Measurements from ENCODE around the gene CYP4F3. TPM values are rescaled to one million over a fixed set of nuclear protein-coding genes. Genes with fewer than 3 reads are reported as not detected.
"Not testable (repeated sequence)": the region's sequence is repeated elsewhere in the genome, so short reads cannot be mapped to it uniquely, and the experiment has no call there.

The CYP4F3 gene
- polyA plus RNA-seq, 3 donors: 0.56 to 1.2 (median 0.92) TPM

GRCh38 chr19:15593766-15594165 is 46.9 kb upstream of the CYP4F3 start:
- H2AFZ ChIP-seq (ENCODE audit: insufficient read depth, low read depth, low read length, poor library complexity, severe bottlenecking); intact Hi-C loops (cut with micrococcal nuclease); H3K4me3 Mint-ChIP-seq; H3K27me3 Mint-ChIP-seq (ENCODE audit: low read depth in 3 of 3); H3K4me2 ChIP-seq (replicated peaks; ENCODE audit: extremely low read depth, low read length, poor library complexity, severe bottlenecking); H3K36me3 Mint-ChIP-seq; DNase-seq; H4K20me1 ChIP-seq (ENCODE audit: insufficient read depth, low read length); H3K9me3 ChIP-seq (replicated peaks in 1 of 2; ENCODE audit: control insufficient read depth in 1 of 2, insufficient read depth in 1 of 2, low read length in 2 of 2); H3K27me3 ChIP-seq (ENCODE audit: control insufficient read depth in 2 of 2, insufficient read depth in 2 of 2, low read length in 2 of 2); H3K36me3 ChIP-seq (replicated peaks in 1 of 2; ENCODE audit: control insufficient read depth in 1 of 2, insufficient read depth in 2 of 2, low read length in 2 of 2); H3K27ac ChIP-seq (ENCODE audit: low read depth in 1 of 2, low read length in 2 of 2); H3K4me3 ChIP-seq (replicated peaks in 1 of 3; ENCODE audit: low read depth in 2 of 3, low read length in 3 of 3); H3K9ac ChIP-seq (ENCODE audit: insufficient read depth, low read length, poor library complexity, severe bottlenecking); H3K79me2 ChIP-seq (ENCODE audit: insufficient read depth, low read length): not testable (repeated sequence)
- no CpG with 5 or more reads among the region's 4 CpGs for WGBS (ENCODE audit: insufficient coverage)
- H3K9me3 Mint-ChIP-seq: peaks cover 8 to 30% (median 14%) of the 10 kb centered on the region in 7 donors
- peaks cover 65% of the 10 kb centered on the region for H3K4me1 Mint-ChIP-seq
- peak overlapping the region in 4 of 7 donors; percentile 27 to 78 (median 47) for H3K27ac Mint-ChIP-seq
- peaks cover 64 to 67% of the 10 kb centered on the region in 2 donors for H3K4me1 ChIP-seq (ENCODE audit: control insufficient read depth in 1 of 2, insufficient read depth in 2 of 2, low read length in 2 of 2)

DNA sequence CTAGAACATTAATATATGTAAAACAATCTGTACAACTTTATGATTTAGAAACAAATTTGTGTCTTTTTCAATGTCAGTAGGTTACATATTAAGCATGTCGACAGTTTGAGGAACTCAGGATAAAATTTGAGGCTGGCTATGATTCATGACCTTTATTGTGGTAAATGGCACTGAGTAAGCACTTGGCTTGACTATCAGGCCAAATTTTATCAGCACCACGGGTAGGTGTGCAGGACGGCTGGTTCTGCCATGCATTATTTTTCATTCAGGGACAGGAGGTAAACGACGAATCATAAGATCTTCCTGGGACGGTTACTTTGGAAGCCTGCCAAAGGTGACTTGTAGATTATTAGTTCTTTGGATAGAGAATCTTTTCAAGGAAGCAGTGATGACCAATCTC is 45.6 kb upstream of the CYP4F3 start:
- no peak overlapping the region for H3K9ac ChIP-seq (ENCODE audit: insufficient read depth, low read length, poor library complexity, severe bottlenecking)
- Mint-ChIP-seq H3K4me1 (peaks cover 53% of the 10 kb centered on the region), H3K4me3 (no peak overlapping the region), H3K27ac (peak overlapping the region in 5 of 7 donors; percentile 2 to 85 (median 63)), H3K27me3 (ENCODE audit: low read depth in 3 of 3) (peaks cover 0 to 2% (median 1%) of the 10 kb centered on the region in 3 donors), H3K9me3 (peaks cover 8 to 30% (median 14%) of the 10 kb centered on the region in 7 donors), H3K36me3 (peaks cover 0 to 3% of the 10 kb centered on the region in 2 donors)
- H3K9me3 ChIP-seq (replicated peaks in 1 of 2; ENCODE audit: control insufficient read depth in 1 of 2, insufficient read depth in 1 of 2, low read length in 2 of 2): peaks cover 4 to 9% of the 10 kb centered on the region in 2 donors
- no peak overlapping the region for H3K27ac ChIP-seq (ENCODE audit: low read depth in 1 of 2, low read length in 2 of 2)
- H3K79me2 ChIP-seq (ENCODE audit: insufficient read depth, low read length): no peaks in the 10 kb centered on the region
- H3K4me3 ChIP-seq (replicated peaks in 1 of 3; ENCODE audit: low read depth in 2 of 3, low read length in 3 of 3): no peak overlapping the region
- no peak for TF ChIP-seq CTCF (IDR thresholded peaks at IDR 0.05)
- H2AFZ ChIP-seq (ENCODE audit: insufficient read depth, low read depth, low read length, poor library complexity, severe bottlenecking): no peak overlapping the region
- WGBS (ENCODE audit: insufficient coverage): 0% methylated on average over 6 of the region's 6 CpGs
- no peaks in the 10 kb centered on the region for H4K20me1 ChIP-seq (ENCODE audit: insufficient read depth, low read length)
- H3K36me3 ChIP-seq (replicated peaks in 1 of 2; ENCODE audit: control insufficient read depth in 1 of 2, insufficient read depth in 2 of 2, low read length in 2 of 2): no peaks in the 10 kb centered on the region
- H3K4me1 ChIP-seq (ENCODE audit: control insufficient read depth in 1 of 2, insufficient read depth in 2 of 2, low read length in 2 of 2): peaks cover 51 to 54% of the 10 kb centered on the region in 2 donors
- H3K27me3 ChIP-seq (ENCODE audit: control insufficient read depth in 2 of 2, insufficient read depth in 2 of 2, low read length in 2 of 2): no peaks in the 10 kb centered on the region
- intact Hi-C loops (cut with micrococcal nuclease): no loop called here
- no peak overlapping the region for H3K4me2 ChIP-seq (replicated peaks; ENCODE audit: extremely low read depth, low read length, poor library complexity, severe bottlenecking)
- peak; percentile 39 to 80 (median 72) for DNase-seq

DNA sequence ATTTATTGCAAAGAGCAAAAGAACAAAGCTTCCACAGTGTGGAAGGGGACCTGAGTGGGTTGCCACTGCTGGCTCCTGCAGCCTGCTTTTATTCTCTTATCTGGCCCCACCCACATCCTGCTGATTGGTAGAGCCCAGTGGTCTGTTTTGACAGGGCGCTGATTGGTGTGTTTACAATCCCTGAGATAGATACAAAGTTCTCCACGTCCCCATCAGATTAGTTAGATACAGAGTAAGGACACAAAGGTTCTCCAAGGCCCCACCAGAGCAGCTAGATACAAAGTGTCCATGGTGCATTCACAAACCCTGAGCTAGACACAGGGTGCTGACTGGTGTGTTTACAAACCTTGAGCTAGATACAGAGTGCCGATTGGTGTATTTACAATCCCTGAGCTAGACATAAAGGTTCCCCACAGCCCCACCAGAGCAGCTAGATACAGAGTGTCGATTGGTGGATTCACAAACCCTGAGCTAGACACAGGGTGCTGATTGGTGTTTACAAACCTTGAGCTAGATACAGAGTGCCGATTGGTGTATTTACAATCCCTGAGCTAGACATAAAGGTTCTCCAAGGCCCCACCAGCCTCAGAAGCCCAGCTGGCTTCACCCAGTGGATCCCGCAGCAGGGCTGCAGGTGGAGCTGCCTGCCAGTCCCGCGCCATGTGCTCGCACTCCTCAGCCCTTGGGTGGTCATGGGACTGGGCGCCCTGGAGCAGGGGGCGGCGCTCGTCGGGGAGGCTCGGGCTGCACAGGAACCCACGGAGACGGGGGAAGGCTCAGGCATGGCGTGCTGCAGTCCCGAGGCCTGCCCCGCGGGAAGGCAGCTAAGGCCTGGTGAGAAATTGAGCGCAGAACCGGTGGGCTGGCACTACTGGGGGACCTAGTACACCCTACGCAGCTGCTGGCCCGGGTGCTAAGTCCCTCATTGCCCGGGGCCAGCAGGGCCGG is 32.4 kb upstream of the CYP4F3 start:
- H3K4me3 ChIP-seq (replicated peaks in 1 of 3; ENCODE audit: low read depth in 2 of 3, low read length in 3 of 3); H3K4me2 ChIP-seq (replicated peaks; ENCODE audit: extremely low read depth, low read length, poor library complexity, severe bottlenecking); H3K36me3 ChIP-seq (replicated peaks in 1 of 2; ENCODE audit: control insufficient read depth in 1 of 2, insufficient read depth in 2 of 2, low read length in 2 of 2); H3K27me3 Mint-ChIP-seq (ENCODE audit: low read depth in 3 of 3); H4K20me1 ChIP-seq (ENCODE audit: insufficient read depth, low read length); H3K27ac Mint-ChIP-seq; H3K27me3 ChIP-seq (ENCODE audit: control insufficient read depth in 2 of 2, insufficient read depth in 2 of 2, low read length in 2 of 2); H3K4me3 Mint-ChIP-seq; H3K9ac ChIP-seq (ENCODE audit: insufficient read depth, low read length, poor library complexity, severe bottlenecking); H3K4me1 ChIP-seq (ENCODE audit: control insufficient read depth in 1 of 2, insufficient read depth in 2 of 2, low read length in 2 of 2); DNase-seq; H3K79me2 ChIP-seq (ENCODE audit: insufficient read depth, low read length); H3K27ac ChIP-seq (ENCODE audit: low read depth in 1 of 2, low read length in 2 of 2); H2AFZ ChIP-seq (ENCODE audit: insufficient read depth, low read depth, low read length, poor library complexity, severe bottlenecking); intact Hi-C loops (cut with micrococcal nuclease); H3K9me3 Mint-ChIP-seq; H3K9me3 ChIP-seq (replicated peaks in 1 of 2; ENCODE audit: control insufficient read depth in 1 of 2, insufficient read depth in 1 of 2, low read length in 2 of 2); H3K36me3 Mint-ChIP-seq: not testable (repeated sequence)
- WGBS (ENCODE audit: insufficient coverage): 93% methylated on average over 15 of the region's 27 CpGs
- peaks cover 16% of the 10 kb centered on the region for H3K4me1 Mint-ChIP-seq

All from CD14-positive monocyte (primary cell).